Choroid plexus epithelial cell (primary cell): Measurements from ENCODE around the gene DEPDC1B.
"Not testable (repeated sequence)": the region's sequence is repeated elsewhere in the genome, so short reads cannot be mapped to it uniquely, and the experiment has no call there.

ENCODE experiments used
- DNase-seq: peaks from one replicate; pipeline ENCODE4 v3.0.0-alpha.2; 2010; ENCODE audit warnings: low read depth
- H3K4me3 ChIP-seq: 2 replicates; pipeline ENCODE4 v1.5.1; 2011; ENCODE audit warnings: low read depth, mild to moderate bottlenecking, control low read depth, low read length, moderate library complexity
- TF ChIP-seq, protein P1 (sequence below): conservative IDR thresholded peaks from 2 replicates; pipeline ENCODE4 v1.5.1; 2011; ENCODE audit warnings: low read depth, mild to moderate bottlenecking, control low read depth, inconsistent platforms, low read length, moderate library complexity

Gene DEPDC1B

DNA sequence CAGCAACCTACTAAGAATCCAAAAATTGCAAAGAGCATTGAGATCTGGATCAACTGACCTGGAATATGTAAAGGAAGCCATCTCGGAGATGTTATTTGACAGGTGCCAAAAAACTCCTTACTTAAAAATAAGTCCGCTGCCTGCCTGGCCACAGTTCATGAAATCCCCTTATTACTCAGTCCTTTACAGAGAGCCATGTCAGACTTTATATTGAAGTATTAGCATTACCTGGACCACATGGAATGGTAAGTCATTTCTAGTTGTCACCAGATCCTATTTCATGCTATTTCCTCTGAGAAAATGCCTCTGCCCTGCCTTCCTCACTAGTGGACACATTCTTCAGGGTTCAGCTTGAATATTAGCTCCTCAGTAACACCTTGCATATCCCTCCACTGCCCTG is 115.7 kb downstream of the DEPDC1B start:
- H3K4me3 ChIP-seq: no peak overlapping the region
- DNase-seq: no peak
- TF ChIP-seq, protein P1, sequence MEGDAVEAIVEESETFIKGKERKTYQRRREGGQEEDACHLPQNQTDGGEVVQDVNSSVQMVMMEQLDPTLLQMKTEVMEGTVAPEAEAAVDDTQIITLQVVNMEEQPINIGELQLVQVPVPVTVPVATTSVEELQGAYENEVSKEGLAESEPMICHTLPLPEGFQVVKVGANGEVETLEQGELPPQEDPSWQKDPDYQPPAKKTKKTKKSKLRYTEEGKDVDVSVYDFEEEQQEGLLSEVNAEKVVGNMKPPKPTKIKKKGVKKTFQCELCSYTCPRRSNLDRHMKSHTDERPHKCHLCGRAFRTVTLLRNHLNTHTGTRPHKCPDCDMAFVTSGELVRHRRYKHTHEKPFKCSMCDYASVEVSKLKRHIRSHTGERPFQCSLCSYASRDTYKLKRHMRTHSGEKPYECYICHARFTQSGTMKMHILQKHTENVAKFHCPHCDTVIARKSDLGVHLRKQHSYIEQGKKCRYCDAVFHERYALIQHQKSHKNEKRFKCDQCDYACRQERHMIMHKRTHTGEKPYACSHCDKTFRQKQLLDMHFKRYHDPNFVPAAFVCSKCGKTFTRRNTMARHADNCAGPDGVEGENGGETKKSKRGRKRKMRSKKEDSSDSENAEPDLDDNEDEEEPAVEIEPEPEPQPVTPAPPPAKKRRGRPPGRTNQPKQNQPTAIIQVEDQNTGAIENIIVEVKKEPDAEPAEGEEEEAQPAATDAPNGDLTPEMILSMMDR: no peak

DNA sequence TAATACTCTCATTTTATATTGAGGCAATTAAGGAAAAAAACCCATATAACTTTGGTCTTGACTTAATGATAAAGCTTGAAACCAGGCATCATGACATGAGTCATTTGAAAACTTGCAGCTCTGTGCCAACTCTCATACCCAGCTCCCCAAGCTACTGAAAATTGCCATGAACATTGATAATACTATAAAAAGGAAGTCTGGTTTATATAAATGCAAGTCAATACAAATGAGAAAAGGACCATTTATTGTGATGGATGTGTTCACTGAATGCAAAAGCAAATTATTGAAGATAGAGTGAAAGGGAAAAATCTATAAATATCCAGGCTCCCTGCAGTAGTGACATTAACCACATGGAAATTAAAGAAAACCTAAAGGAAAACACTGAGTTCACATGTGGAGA is 116.3 kb downstream of the DEPDC1B start:
- no peak for DNase-seq
- TF ChIP-seq, protein P1: no peak
- H3K4me3 ChIP-seq: no peak overlapping the region

DNA sequence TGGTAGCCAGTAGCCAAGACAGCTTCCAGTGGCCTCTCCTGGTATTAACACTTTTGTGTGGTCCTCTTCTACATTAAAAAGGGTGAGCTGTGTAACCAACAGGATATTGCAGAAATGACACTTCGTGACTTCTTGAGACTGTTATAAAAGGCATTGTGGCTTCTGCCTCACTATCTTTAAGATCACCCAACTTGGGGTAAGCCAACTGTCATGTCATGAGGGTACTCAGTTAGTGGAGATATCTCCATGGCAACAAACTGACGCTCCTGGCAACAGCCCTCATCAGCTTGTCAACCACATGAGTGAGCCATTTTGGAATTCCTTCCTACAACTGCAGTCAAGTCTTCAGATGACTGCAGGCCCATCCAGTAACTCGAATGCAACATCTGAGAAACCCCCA is 121.7 kb downstream of the DEPDC1B start:
- TF ChIP-seq, protein P1: no peak
- no peak overlapping the region for H3K4me3 ChIP-seq
- no peak for DNase-seq

DNA sequence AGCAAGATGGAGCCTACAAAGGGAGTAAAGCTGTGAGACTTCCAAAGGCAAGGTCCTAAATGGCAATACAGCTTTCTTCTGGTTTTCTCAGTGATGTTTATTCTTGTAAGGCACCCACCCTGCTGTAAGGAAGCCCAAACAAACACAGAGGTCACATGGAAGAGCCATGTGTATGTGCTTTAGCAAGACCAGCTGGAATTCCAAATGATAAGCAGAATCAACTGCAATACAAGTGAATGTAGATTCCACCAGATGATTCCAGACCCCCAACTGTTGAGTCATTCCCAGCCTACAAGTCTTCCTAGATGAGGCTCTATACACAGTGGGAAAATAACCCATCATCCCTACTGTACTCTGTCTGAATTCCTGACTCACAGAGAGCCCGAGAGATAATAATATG is 122.8 kb downstream of the DEPDC1B start:
- peak; percentile 52 for DNase-seq
- no peak overlapping the region for H3K4me3 ChIP-seq
- TF ChIP-seq, protein P1: no peak

DNA sequence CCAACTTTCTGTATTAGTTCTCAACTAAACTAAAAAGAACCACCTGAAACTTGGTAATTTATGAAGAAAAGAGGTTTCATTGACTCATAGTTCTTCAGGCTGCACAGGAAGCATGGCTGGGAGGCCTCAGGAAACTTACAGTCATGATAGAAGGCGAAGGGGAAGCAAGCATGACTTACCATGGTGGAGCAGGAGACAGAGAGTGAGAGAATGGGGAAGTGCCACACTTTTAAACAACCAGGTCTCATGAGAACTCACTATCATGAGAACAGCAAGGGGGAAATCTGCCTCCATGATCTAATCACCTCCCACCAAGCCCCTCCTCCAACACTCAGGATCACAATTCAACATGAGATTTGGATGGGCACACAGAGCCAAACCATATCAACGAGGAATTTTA is 123.5 kb downstream of the DEPDC1B start:
- H3K4me3 ChIP-seq: no peak overlapping the region
- DNase-seq: no peak
- TF ChIP-seq, protein P1: no peak

DNA sequence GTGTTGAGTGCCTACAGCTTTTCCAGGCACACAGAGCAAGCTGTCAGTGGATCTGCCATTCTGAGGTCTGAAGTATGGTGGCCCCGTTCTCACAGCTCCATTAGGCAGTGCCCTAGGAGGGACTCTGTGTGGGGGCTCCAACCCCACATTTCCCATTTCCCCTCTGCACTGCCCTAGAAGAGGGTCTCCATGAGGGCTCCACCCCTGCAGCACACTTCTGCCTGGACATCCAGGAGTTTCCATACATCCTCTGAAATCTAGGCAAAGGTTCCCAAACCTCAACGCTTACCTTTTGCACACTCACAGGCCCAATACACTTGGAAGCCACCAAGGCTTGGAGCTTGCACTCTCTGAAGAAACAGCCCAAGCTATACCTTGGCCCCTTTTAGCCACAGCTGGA is 131.3 kb downstream of the DEPDC1B start:
- no peak overlapping the region for H3K4me3 ChIP-seq
- DNase-seq: no peak
- TF ChIP-seq, protein P1: no peak

DNA sequence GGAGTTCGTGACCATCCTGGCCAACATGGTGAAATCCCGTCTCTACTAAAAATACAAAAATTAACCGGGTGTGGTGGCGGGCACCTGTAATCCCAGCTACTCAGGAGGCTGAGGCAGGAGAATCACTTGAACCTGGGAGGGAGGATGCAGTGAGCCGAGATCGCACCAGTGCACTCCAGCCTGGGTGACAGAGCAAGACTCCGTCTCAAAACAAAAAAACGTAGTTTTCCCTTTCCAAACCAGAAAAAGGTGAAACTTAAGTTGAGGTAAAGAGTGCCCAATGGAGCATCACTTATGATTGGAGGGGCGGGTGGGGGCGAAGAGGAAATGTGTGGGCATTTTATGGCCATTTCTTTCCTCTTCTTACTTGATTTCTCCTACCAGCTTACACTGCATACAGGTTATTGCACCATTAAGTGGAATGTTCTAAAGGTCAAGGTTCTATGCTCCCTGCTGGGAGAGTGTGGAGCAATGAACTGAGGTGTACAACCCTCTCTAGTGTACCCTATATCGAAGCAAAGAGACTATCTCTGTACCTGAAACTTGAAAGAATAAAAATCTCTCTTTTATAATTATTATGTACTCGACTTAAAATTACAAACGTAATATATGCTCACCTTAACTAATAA is 136.2 kb downstream of the DEPDC1B start:
- TF ChIP-seq, protein P1: no peak
- H3K4me3 ChIP-seq: no peak overlapping the region
- DNase-seq: peak; percentile 64

DNA sequence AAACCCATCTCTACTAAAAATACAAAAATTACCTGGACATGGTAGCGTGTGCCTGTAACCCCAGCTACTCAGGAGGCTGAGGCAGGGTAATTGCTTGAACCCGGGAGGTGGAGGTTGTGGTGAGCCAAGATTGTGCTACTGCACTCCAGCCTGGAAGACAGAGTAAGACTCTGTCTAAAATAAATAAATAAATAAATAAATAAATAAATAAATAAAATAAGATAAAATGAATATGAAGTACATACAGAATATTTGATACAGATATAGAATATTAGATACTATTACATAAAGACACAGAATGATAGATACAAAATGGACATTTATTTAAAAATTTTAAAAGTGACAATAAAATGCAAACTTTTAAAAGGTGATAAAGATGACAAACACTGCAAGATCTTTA is 146.7 kb downstream of the DEPDC1B start:
- not testable (repeated sequence) for DNase-seq, H3K4me3 ChIP-seq
